Measurements from ENCODE around the gene PIP4K2B.

DNA sequence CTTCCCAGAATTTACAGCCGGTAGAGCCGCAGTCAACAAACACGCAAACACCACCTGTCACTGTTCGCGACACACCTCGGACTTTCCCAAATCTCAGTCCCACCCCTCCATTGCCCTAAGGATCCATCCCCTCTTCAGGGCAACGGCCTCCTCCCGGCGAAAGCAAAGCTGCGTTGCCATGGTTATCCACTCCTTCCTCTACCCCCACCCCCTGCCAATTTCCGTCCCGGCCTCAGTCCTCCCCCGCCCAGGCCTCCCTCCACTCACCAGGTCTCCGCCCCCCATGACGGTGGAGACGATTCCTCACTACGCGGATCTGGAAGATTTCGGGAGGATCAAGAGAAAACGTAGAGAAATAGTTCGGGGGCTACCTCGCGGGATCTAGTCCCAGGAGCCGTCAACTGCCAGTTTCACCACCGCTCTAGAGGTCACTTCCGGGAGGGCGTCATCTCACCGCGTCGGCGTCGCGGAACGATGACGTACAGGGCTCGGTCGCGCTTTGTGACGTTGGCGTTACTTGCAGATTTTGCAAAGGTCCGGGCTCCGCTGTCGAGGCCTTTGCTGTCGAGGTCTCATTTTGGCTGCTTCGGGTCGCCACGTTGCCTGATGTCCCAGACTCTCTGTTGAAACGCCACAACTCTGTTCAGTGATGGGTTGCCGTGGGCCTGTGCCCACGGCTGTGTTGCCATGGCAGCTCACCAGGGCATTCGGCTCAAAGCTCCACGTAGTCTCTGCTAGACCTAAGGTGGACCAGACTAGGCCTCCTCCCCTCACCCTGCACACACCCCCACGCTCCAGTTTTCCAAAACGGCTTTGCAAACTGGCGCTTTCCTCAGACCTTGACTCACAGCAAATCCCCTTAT, 25.8 kb upstream of the PIP4K2B start, which contains the start of gene CWC25:
- peak in 1 of 3 experiments; percentile 25 for TF ChIP-seq CTCF (IDR thresholded peaks at IDR 0.05)
- peak; percentile 97 to 100 for TF ChIP-seq POLR2AphosphoS5 (IDR thresholded peaks at IDR 0.05; ENCODE audit: insufficient read depth in 1 of 2, low read depth in 1 of 2)

Data from vagina (tissue), 2 donors.